Cardiac fibroblast (primary cell): ENCODE measurements around the gene PIK3CB.
"Not testable (repeated sequence)": the region's sequence is repeated elsewhere in the genome, so short reads cannot be mapped to it uniquely, and the experiment has no call there.

Experiments used
- DNase-seq, 2 donors: peaks; one replicate each; pipeline versions ENCODE4 v3.0.0 to v3.0.0-alpha.2; 2010; ENCODE audit warnings: low read depth in 2 of 2
- H3K4me3 ChIP-seq, 2 donors: replicated peaks in 1 of 2; 1 replicate in 1 of 2; 2 replicates in 1 of 2; pipeline ENCODE4 v1.5.1; 2011; ENCODE audit warnings: low read depth in 2 of 2, low read length in 2 of 2, mild to moderate bottlenecking in 2 of 2, moderate library complexity in 1 of 2
- TF ChIP-seq, protein P1 (sequence below): IDR thresholded peaks from one replicate; pipeline ENCODE4 v1.5.1; 2011; ENCODE audit warnings: low read depth, mild to moderate bottlenecking, low read length, inconsistent platforms

Gene PIK3CB

DNA sequence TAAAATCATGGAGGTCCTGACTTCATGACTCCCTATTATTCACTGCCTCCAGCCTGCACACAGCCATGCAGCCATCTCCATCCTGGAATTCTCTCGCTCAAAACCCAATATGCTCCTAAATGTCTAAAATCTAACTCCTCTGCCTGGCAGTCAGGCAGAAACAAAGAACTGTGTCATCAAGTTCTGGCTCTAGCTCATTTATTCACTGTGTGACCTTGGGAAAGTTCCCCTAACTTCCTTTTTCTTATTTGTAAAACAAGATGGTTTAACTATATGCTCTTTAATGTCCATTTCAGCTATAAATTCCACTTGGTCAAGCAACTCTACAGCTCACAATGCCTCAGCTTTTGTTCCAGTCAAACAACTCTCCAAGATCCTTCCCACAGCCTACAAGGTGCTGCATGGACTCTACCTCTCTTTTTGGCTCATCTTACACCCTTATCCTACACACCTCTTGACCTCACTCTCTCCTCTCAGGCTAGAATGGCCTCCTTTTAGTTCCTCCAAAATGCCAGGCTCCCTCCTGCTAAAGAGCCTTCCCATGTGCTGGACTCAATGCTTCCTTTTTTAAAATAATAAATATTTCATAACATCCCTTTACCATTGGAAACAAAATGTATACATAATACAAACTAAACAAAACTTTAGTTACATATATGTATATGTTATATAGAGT lies 16.4 kb downstream of the PIK3CB start:
- DNase-seq, result no peak
- H3K4me3 ChIP-seq, result no peak overlapping the region
- TF ChIP-seq, protein P1, sequence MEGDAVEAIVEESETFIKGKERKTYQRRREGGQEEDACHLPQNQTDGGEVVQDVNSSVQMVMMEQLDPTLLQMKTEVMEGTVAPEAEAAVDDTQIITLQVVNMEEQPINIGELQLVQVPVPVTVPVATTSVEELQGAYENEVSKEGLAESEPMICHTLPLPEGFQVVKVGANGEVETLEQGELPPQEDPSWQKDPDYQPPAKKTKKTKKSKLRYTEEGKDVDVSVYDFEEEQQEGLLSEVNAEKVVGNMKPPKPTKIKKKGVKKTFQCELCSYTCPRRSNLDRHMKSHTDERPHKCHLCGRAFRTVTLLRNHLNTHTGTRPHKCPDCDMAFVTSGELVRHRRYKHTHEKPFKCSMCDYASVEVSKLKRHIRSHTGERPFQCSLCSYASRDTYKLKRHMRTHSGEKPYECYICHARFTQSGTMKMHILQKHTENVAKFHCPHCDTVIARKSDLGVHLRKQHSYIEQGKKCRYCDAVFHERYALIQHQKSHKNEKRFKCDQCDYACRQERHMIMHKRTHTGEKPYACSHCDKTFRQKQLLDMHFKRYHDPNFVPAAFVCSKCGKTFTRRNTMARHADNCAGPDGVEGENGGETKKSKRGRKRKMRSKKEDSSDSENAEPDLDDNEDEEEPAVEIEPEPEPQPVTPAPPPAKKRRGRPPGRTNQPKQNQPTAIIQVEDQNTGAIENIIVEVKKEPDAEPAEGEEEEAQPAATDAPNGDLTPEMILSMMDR, result no peak

GRCh38 chr3:138817695-138818094 lies 17.0 kb downstream of the PIK3CB start:
- DNase-seq, result no peak
- TF ChIP-seq, protein P1, result no peak
- no peak overlapping the region for H3K4me3 ChIP-seq

GRCh38 chr3:138812806-138813205 lies 21.9 kb downstream of the PIK3CB start:
- peak; percentile 52 to 57 for DNase-seq
- TF ChIP-seq, protein P1, result no peak
- H3K4me3 ChIP-seq, result no peak overlapping the region

DNA sequence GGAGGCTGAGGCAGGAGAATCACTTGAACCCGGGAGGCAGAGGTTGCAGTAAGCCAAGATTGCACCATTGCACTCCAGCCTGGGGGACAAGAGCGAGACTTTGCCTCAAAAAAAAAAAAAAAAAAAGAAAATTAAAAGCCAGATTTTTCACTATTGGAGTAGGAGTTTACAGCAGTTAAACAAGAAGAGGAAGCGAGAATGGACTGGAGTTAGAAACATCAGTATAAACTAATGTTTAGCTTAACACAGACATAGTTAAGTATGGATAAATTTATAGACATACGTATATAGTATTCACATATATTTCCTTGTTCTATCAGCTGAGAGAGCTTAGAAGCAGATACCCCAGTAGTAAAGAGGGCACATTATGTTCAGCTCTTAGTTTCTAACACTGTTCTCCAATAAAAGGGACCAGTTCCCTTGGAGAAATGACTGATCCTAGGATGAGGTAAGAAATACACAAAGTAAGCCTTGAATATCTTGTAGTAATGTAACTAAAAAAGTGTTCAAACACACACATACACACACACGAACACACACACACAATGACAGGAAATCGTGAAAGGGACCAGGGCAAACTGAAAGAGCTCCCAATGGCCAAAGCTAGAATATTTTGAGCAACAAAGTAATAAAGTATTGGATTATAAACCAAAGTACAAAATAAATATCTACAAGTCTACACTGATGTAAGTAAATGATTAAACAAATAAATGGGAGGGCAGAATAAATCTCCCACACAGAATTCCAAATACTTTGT lies 25.1 kb downstream of the PIK3CB start:
- DNase-seq, result no peak
- no peak overlapping the region for H3K4me3 ChIP-seq
- TF ChIP-seq, protein P1, result no peak

DNA sequence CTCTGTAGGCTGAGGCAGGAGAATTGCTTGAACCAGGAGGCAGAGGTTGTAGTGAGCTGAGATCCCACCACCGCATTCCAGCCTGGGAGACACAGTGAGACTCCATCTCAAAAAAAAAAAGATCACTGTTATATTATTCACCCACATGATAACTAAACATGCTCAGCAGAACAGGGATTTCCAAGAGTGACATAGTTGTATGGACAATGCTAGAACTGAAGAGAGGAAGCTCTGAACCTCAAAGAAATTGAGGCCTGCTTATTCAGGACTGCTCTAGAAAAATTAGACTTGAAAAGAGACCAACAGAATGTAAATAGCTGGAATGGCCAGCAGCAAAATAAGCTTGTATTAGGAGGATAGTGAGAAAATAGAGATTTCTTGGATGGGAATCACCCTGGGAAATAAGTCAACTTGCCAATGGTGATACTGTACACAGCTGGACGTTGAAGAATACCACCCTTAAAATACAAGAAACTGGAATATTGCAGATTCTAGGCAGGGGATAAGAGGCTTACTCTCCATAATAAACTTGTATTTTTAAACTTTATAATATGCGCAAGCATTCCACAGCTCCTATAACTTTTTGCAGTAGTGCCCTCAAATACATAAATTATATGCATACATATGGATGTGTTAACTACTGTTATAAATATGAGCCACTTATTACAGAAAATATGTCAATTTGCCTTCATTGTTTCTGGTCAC lies 28.2 kb downstream of the PIK3CB start:
- TF ChIP-seq, protein P1, result no peak
- no peak overlapping the region for H3K4me3 ChIP-seq
- no peak for DNase-seq

DNA sequence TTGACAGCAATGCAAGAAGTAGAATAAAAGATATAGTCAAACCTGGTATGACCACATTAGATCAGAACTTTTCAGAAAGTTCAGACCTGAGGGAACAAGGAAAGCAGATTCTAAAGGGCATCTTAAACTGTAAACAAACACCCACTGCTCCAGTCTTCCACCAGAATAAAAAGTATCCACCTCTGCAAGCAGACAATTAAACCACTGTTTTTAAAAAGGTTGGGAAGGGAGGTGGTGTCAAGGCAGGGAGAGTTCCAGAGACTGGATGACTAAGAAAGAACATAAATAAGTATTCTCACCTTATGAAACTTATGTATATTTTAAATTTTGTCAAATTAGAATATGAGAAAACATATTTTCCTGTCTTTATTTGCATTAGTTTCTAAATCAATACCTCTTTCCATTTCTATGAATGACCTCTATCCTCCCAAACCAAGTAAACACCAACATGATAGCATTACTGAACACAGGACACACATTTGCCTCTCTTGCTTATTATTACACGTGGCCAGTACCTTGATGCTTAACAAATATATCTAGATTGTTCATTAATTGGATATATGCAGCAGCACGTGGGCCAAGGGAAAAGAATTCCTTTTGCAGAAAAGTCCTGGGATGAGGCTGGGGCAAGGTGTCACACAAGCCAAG lies 31.6 kb downstream of the PIK3CB start:
- no peak for DNase-seq
- H3K4me3 ChIP-seq, result no peak overlapping the region
- TF ChIP-seq, protein P1, result no peak

DNA sequence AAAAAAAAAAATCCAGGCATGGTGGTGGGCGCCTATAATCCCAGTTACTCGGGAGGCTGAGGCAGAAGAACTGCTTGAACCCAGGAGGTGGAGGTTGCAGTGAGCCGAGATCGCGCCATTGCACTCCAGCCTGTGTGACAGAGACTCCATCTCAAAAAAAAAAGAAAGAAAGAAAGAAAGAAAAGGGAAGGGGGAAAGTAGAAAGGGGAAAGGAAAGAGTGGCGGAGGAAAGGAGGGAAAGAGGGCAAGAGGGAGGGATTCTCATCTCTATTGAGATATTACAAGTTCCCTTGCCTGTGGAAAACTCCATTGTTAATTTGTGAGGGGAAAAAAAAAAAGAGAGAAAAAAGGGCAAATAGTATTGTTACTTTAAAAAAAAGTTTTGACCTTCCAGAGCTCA lies 32.5 kb downstream of the PIK3CB start:
- not testable (repeated sequence) for H3K4me3 ChIP-seq, DNase-seq
